SU-DHL-6 (cell line): ENCODE measurements around the gene SAT1.

Source experiments
- CTCF ChIP-seq: fragments of 200-600 bp; sonication (generic); IDR thresholded peaks from one replicate; pipeline ENCODE4 v1.5.1; 2017; ENCODE audit warnings: antibody characterized with exemption, mild to moderate bottlenecking, low read length, moderate library complexity; ENCODE audit not compliant: insufficient read depth, poor library complexity, severe bottlenecking
- EZH2phosphoT487 ChIP-seq: fragments of 200-600 bp; sonication (generic), shearing (Covaris generic); conservative IDR thresholded peaks from 2 replicates; pipeline ENCODE4 v1.6.1; 2018; ENCODE audit warnings: mild to moderate bottlenecking, antibody characterized with exemption, low read length, moderate library complexity, mixed read lengths

GRCh38 chrX:23759821-23760220 is 23.2 kb upstream of the SAT1 start:
- TF ChIP-seq CTCF (no peak), EZH2phosphoT487 (no peak)
